ENCODE measurements around the gene TRAK1.

TRAK1 gene

DNA sequence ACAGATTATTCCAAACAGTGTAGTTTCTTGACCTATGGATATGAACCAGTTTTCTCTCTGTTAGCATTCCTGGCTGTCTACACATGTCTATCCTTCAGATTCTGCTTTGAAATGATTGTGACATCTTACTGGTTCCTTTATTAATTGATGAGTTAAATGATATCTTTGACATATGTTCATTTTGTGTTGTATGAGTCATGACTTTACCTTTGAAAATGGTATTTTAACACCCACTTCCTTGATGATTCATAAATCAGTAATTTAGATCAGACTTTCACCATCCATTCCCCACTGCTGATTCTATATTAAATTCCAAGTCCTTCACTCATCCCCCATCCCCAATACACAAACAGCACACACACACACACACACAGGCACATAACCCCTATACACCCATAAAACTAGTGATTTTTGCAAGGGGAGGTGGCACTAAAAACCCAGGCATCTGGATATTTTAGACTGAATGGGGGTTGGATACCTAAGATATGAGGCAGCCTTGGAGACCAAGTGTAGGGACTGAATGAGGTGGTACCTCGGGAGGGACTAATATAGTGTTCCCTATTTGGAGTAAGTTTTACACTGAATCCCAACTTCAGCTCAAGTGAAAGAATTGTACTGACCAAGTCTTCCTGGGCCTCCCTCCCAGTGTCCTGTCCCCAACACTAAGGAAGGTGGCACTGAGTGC, 165.1 kb downstream of the TRAK1 start:
- no peak for DNase-seq

DNA sequence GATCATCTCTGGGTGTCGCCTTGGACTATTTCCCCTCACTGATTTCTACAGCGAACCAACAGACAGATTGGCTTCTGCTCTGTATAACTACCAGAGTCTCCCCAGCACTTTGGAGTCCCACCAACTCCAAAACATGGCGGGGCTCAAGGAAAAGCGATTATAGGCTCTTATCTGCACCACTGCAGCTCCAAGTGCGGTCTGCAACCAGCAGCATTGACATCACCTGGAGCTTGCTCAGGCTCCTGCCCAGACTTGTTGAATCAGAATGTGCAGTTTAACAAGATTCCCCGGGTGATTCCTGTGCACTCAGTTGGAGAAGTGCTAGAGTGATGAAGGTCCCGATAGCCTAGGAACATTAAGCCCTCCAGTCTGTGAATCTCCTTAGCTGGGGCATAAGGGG, 165.8 kb downstream of the TRAK1 start:
- DNase-seq = no peak

DNA sequence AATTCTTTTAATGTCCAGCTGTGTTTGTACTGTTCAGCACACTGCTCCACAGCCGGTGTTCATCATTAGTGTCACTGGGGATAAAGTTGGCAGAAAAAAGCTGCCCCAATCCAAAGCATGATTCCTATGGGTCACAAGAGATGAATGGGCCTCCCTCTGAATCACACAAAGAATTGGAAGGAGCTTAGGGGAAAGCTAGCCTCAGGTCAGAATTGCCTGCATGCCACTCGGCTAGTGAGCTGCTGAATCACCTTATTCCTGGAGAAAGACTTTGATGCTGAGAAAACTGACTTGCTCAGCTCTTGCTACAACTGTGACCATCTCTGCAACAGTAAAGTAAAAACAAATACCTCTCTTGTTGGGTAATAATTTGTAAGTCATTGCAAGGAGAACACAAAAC, 171.4 kb downstream of the TRAK1 start:
- DNase-seq = no peak

GRCh38 chr3:42263354-42264346, 172.5 kb downstream of the TRAK1 start:
- DNase-seq = no peak

GRCh38 chr3:42264399-42265058, 173.4 kb downstream of the TRAK1 start:
- no peak for DNase-seq

GRCh38 chr3:42265059-42265991, 174.2 kb downstream of the TRAK1 start:
- DNase-seq = no peak

- DNase-seq = no peak
These were observed 174.9 kb downstream of the TRAK1 start, which contains the start of gene CCK for GRCh38 chr3:42266085-42266484. Gene CCK, minus strand, starts transcription at chr3:42266185. Its CDS starts 2,555 bp downstream, at chr3:42263630.

GRCh38 chr3:42267878-42268277, 176.7 kb downstream of the TRAK1 start:
- no peak for DNase-seq

DNA sequence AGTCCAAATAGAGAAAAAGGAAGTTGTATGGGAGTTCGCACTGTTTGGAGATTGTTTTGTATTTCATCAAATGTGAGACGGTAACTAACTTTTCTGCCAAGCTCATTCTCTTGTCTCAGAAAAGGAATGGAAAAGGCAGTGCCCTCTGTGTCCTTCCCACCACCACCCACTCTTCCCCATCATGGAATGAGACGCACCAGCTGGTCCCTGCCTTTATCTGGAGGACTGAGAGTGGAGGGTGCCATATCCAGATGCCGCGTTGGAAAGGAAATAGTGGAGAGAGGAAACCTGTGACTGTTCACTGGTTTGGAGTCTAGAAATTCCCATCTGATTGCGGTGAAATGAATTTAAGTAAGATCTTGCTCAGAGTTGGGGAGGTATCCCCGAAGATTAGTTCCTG, 178.5 kb downstream of the TRAK1 start:
- no peak for DNase-seq

DNA sequence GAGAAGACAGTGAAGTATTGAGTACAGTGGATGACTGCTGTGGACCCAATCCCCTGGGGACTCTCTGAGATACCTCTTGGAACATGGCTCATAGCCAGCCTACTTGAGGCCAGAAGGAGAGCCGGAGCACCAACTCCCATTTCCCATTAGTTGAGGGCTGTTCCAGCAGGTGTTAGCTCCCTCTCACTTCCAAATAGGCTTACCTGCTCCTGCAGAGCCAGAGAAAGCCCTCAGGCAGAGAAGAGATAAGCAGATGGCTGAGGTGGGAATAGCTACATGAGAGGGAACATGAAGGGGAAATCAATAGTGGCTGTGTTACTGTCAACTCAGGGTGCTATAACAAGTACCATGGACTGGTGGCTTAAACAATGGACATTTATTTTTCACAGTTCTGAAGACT, 179.4 kb downstream of the TRAK1 start:
- DNase-seq = no peak

DNA sequence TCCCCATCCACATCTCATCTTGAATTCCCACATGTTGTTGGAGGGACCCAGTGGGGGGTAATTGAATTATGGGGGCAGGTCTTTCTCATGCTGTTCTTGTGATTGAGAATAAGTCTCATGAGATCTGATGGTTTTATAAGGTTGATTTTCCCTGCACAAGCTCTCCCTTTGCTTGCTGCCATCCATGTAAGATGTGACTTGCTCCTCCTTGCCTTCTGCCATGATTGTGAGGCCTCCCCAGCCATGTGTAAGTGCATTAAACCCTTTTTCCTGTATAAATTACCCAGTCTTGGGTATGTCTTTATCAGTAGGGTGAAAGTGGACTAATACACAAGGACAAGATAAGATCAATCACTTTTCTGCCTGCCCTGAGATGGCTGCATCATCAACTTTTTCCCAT, 180.6 kb downstream of the TRAK1 start:
- no peak for DNase-seq

DNA sequence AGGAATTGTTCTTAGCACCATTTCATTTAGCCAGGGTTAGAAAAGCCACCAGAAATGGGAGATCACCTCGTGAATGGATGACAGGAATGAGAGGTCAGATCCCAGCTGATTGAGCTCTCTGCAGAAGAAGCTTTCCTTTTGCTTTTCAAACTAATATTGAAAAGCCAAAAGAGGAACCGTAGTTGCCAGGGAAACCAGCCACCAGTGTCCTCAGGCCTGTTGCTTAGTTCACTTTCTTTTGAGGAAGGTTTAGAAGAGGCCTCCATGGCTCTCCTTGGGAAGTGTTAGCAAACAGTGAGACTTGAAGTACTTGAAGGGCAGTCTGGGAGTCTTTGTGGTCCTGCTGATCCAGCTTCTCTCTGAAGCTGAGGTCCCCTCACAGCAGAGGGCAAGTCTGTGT, 182.2 kb downstream of the TRAK1 start:
- no peak for DNase-seq

- no peak for DNase-seq
These were observed 183.1 kb downstream of the TRAK1 start for GRCh38 chr3:42274266-42274665.

DNA sequence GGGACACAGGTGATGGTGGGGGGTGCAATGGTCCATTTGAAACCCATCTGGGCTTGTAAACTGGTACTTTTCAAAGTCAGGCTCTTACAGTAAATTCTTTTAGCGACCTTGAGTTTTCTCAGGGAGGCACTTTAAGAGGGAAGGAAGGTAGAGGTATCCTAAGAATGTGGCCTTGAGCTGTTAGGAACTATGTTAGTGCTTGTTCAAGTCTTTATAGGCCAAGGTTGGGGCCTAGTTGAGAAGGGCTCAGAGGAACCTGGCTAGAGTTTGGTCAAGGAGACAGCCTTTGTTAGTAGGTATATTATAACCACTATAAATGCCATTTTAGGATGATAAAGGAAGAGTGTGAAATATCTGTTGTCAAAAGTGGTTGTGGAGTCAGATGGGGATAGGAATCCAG, 184.1 kb downstream of the TRAK1 start:
- no peak for DNase-seq
